WERI-Rb-1 (cell line): ENCODE measurements around the gene DSG3.

Source experiments
- DNase-seq: peaks from one replicate; pipeline ENCODE4 v3.0.0-alpha.2; 2020
- H3K27ac ChIP-seq: fragments of 250-450 bp; sonication (Bioruptor Pico); 2 replicates; pipeline ENCODE4 v1.5.1; 2020; ENCODE audit warnings: mild to moderate bottlenecking, moderate library complexity
- H3K27me3 ChIP-seq: fragments of 250-450 bp; sonication (Bioruptor Pico); 2 replicates; pipeline ENCODE4 v1.5.1; 2021; ENCODE audit warnings: mild to moderate bottlenecking, low read depth, moderate library complexity; ENCODE audit not compliant: insufficient read depth, severe bottlenecking
- H3K36me3 ChIP-seq: fragments of 250-450 bp; sonication (Bioruptor Pico); 2 replicates; pipeline ENCODE4 v1.5.1; 2020; ENCODE audit warnings: mild to moderate bottlenecking, moderate library complexity
- H3K4me3 ChIP-seq: 2 replicates; pipeline ENCODE4 v1.5.1; 2011; ENCODE audit warnings: low read depth, mild to moderate bottlenecking, control low read depth, low read length
- H3K9me3 ChIP-seq: fragments of 250-450 bp; sonication (Bioruptor Pico); 2 replicates; pipeline ENCODE4 v1.5.1; 2021; ENCODE audit warnings: mild to moderate bottlenecking, moderate library complexity; ENCODE audit not compliant: severe bottlenecking
- TF ChIP-seq, protein P1 (sequence below): IDR thresholded peaks from 2 replicates; pipeline ENCODE4 v1.5.1; 2011; ENCODE audit warnings: low read depth, mild to moderate bottlenecking, control low read depth, inconsistent platforms, low read length

Gene DSG3

DNA sequence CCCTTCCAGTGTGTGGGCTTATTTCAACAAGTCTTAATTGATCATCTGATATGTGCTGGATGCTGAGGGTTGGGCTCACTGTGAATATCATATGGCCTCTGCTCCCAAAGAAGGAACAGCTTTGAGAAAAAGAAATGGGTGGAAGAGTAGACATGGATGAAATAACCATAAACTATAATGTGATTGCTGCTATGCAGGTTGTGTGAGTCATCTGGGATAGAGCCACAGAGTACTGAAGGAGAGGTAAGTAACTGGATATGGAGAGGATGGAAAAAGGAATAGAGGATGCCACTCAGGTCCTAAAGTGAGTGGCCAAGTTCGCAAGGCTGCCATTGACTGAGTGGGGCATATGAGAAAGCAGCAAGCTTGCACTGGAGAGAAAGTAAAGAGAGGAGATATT lies 41.8 kb downstream of the DSG3 start:
- no peaks in the 10 kb centered on the region for H3K27me3 ChIP-seq
- no peaks in the 10 kb centered on the region for H3K9me3 ChIP-seq
- no peak overlapping the region for H3K27ac ChIP-seq
- TF ChIP-seq, protein P1, sequence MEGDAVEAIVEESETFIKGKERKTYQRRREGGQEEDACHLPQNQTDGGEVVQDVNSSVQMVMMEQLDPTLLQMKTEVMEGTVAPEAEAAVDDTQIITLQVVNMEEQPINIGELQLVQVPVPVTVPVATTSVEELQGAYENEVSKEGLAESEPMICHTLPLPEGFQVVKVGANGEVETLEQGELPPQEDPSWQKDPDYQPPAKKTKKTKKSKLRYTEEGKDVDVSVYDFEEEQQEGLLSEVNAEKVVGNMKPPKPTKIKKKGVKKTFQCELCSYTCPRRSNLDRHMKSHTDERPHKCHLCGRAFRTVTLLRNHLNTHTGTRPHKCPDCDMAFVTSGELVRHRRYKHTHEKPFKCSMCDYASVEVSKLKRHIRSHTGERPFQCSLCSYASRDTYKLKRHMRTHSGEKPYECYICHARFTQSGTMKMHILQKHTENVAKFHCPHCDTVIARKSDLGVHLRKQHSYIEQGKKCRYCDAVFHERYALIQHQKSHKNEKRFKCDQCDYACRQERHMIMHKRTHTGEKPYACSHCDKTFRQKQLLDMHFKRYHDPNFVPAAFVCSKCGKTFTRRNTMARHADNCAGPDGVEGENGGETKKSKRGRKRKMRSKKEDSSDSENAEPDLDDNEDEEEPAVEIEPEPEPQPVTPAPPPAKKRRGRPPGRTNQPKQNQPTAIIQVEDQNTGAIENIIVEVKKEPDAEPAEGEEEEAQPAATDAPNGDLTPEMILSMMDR, result no peak
- no peak for DNase-seq
- H3K36me3 ChIP-seq, result no peaks in the 10 kb centered on the region
- no peak overlapping the region for H3K4me3 ChIP-seq

DNA sequence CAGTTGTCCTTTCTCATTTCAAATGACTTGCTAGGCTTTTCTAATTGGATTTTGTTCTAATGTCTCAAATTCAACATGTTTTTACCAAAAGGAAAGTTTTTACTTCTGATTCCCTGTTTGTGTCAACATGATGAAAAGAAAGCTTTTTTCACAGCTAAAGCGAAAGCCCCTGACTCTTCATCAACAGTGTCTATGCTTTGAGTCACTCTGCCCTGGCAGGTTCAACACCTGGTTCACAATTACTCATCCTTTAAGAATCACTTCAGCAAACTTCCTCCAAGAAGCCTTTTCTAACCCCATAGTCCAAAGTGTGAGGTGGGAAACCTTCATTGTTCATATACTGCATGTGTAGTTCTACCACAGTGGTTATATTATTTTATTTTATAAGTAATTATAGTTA lies 42.8 kb downstream of the DSG3 start:
- H3K27me3 ChIP-seq, result no peaks in the 10 kb centered on the region
- no peaks in the 10 kb centered on the region for H3K36me3 ChIP-seq
- TF ChIP-seq, protein P1, result no peak
- no peak overlapping the region for H3K4me3 ChIP-seq
- DNase-seq, result no peak
- no peak overlapping the region for H3K27ac ChIP-seq
- no peaks in the 10 kb centered on the region for H3K9me3 ChIP-seq

DNA sequence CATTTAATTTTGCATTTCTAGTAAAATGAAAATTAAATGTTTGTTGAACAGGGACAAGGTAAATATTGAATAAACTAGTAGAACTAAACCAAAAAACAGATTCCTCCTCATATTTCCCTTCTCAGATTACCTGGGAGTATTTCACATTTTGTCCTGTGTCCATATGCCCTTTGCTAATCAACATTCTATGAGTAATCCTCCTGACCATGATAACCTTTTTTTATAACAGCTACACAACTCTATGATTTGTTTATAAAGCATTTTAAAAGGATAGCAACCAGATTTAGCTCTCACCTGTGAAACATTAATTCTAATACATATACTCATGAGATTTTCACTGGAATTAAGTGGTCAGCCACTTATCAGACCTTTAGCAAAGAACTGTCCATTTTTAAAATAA lies 43.3 kb downstream of the DSG3 start:
- TF ChIP-seq, protein P1, result no peak
- H3K27me3 ChIP-seq, result no peaks in the 10 kb centered on the region
- no peaks in the 10 kb centered on the region for H3K36me3 ChIP-seq
- no peak overlapping the region for H3K4me3 ChIP-seq
- no peak for DNase-seq
- no peak overlapping the region for H3K27ac ChIP-seq
- no peaks in the 10 kb centered on the region for H3K9me3 ChIP-seq

DNA sequence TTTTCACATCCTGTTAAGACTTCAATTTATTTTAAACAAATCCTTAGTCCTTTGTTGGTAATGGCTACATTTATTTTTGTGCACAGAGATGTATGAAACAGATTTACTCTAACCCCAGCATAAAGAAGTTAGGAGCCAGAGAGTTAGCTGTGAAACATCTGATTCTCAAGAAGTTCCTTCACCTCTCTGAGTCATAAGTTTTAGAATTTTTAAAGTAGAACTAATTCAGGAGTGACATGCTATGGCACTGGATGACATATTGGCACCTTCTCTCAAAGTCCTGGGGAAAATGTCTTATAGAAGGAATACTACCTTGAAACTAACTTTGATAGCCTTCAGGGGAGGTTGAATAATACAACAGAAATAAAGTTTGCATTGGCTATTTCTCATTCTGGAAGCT lies 44.0 kb downstream of the DSG3 start:
- Histone ChIP-seq H3K4me3 (no peak overlapping the region), H3K36me3 (no peaks in the 10 kb centered on the region), H3K27me3 (no peaks in the 10 kb centered on the region), H3K27ac (no peak overlapping the region), H3K9me3 (no peaks in the 10 kb centered on the region)
- no peak for DNase-seq
- TF ChIP-seq, protein P1, result no peak

DNA sequence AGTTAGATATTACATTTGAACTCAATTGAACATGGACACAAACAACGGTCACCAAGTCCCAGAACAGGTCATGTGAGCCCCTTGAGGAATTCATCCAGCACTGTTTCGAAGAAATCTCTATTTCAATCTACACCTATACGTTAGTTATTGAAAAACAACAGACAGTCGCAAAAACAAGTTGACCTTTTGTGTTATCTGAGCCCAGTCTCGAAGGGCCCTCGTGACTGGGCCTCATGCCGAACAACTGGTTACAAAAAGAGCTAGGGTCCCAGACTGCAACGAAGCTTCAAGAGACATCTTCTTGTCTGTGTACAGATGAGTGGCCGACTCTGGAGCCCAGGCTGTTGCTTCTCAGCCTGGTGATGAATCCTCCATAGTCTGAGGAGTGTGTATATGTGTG lies 45.1 kb downstream of the DSG3 start:
- no peaks in the 10 kb centered on the region for H3K27me3 ChIP-seq
- TF ChIP-seq, protein P1, result no peak
- DNase-seq, result no peak
- no peaks in the 10 kb centered on the region for H3K36me3 ChIP-seq
- no peak overlapping the region for H3K27ac ChIP-seq
- H3K9me3 ChIP-seq, result no peaks in the 10 kb centered on the region
- no peak overlapping the region for H3K4me3 ChIP-seq

DNA sequence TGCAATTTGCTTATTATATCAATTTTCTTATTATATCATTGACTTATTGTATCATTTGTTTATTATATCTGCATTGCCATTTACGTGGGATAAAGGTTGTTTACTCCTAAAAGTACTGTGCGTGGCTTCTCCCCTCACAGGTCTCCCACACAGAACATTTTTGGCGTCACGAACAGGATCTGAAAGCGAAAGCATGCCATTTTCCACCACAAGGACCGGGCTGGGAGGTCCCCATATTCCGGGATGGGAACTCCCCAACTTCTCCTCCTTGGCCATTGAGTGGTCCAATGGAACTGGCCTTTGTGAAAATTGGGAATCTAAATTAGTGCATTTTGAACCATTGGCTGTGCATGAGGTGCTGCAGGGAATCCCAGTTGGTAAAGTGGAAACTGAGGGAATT lies 45.6 kb downstream of the DSG3 start:
- TF ChIP-seq, protein P1, result no peak
- Histone ChIP-seq H3K4me3 (no peak overlapping the region), H3K9me3 (no peaks in the 10 kb centered on the region), H3K27me3 (no peaks in the 10 kb centered on the region), H3K36me3 (no peaks in the 10 kb centered on the region), H3K27ac (no peak overlapping the region)
- no peak for DNase-seq
